Measurements from ENCODE around the gene CTDSPL2. TPM values are rescaled to one million over a fixed set of nuclear protein-coding genes. Genes with fewer than 3 reads are reported as not detected.
"Not testable (repeated sequence)": the region's sequence is repeated elsewhere in the genome, so short reads cannot be mapped to it uniquely, and the experiment has no call there.

Gene CTDSPL2
- total RNA-seq, 1 donor from 2014 or later = 37.4 TPM

GRCh38 chr15:44545913-44546802, 118.7 kb downstream of the CTDSPL2 start:
- no peak overlapping the region for H3K27ac Mint-ChIP-seq (ENCODE audit: unreplicated experiment)
- DNase-seq = no peak
- peaks cover 2% of the 10 kb centered on the region for H3K27me3 Mint-ChIP-seq (ENCODE audit: unreplicated experiment)
- no peaks in the 10 kb centered on the region for H3K4me1 Mint-ChIP-seq (ENCODE audit: low read depth, unreplicated experiment)
- no peak for TF ChIP-seq CTCF (IDR thresholded peaks at IDR 0.05; ENCODE audit: partially characterized antibody, unreplicated experiment)
- no peaks in the 10 kb centered on the region for H3K9me3 Mint-ChIP-seq (ENCODE audit: unreplicated experiment)
- no peaks in the 10 kb centered on the region for H3K36me3 Mint-ChIP-seq (ENCODE audit: unreplicated experiment)
- no peak overlapping the region for H3K4me3 Mint-ChIP-seq (ENCODE audit: unreplicated experiment)

GRCh38 chr15:44549152-44549551, 121.7 kb downstream of the CTDSPL2 start:
- not testable (repeated sequence) for DNase-seq; H3K27me3 Mint-ChIP-seq (ENCODE audit: unreplicated experiment); H3K27ac Mint-ChIP-seq (ENCODE audit: unreplicated experiment)

GRCh38 chr15:44550256-44550655, 122.8 kb downstream of the CTDSPL2 start:
- Mint-ChIP-seq H3K27me3 (ENCODE audit: unreplicated experiment) (peaks cover 2% of the 10 kb centered on the region), H3K4me3 (ENCODE audit: unreplicated experiment) (no peak overlapping the region), H3K36me3 (ENCODE audit: unreplicated experiment) (no peaks in the 10 kb centered on the region), H3K27ac (ENCODE audit: unreplicated experiment) (no peak overlapping the region), H3K9me3 (ENCODE audit: unreplicated experiment) (no peaks in the 10 kb centered on the region), H3K4me1 (ENCODE audit: low read depth, unreplicated experiment) (no peaks in the 10 kb centered on the region)
- peak; percentile 75 for TF ChIP-seq CTCF (IDR thresholded peaks at IDR 0.05; ENCODE audit: partially characterized antibody, unreplicated experiment)
- DNase-seq = no peak

More at GRCh38 chr15:44549152-44549551, 121.7 kb downstream of the CTDSPL2 start:
- not testable (repeated sequence) for H3K9me3 Mint-ChIP-seq (ENCODE audit: unreplicated experiment); H3K4me3 Mint-ChIP-seq (ENCODE audit: unreplicated experiment); H3K36me3 Mint-ChIP-seq (ENCODE audit: unreplicated experiment); H3K4me1 Mint-ChIP-seq (ENCODE audit: low read depth, unreplicated experiment)

- Mint-ChIP-seq H3K4me1 (ENCODE audit: low read depth, unreplicated experiment) (no peaks in the 10 kb centered on the region), H3K36me3 (ENCODE audit: unreplicated experiment) (no peaks in the 10 kb centered on the region), H3K27me3 (ENCODE audit: unreplicated experiment) (peaks cover 2% of the 10 kb centered on the region), H3K9me3 (ENCODE audit: unreplicated experiment) (no peaks in the 10 kb centered on the region), H3K4me3 (ENCODE audit: unreplicated experiment) (no peak overlapping the region), H3K27ac (ENCODE audit: unreplicated experiment) (no peak overlapping the region)
- no peak for TF ChIP-seq CTCF (IDR thresholded peaks at IDR 0.05; ENCODE audit: partially characterized antibody, unreplicated experiment)
- DNase-seq = no peak
These were observed 123.3 kb downstream of the CTDSPL2 start for GRCh38 chr15:44550734-44551133.

GRCh38 chr15:44554934-44555723, 127.7 kb downstream of the CTDSPL2 start:
- Mint-ChIP-seq H3K27ac (ENCODE audit: unreplicated experiment) (no peak overlapping the region), H3K36me3 (ENCODE audit: unreplicated experiment) (no peaks in the 10 kb centered on the region), H3K27me3 (ENCODE audit: unreplicated experiment) (no peaks in the 10 kb centered on the region), H3K9me3 (ENCODE audit: unreplicated experiment) (no peaks in the 10 kb centered on the region), H3K4me3 (ENCODE audit: unreplicated experiment) (no peak overlapping the region), H3K4me1 (ENCODE audit: low read depth, unreplicated experiment) (no peaks in the 10 kb centered on the region)
- no peak for TF ChIP-seq CTCF (IDR thresholded peaks at IDR 0.05; ENCODE audit: partially characterized antibody, unreplicated experiment)
- no peak for DNase-seq

- H3K4me3 Mint-ChIP-seq (ENCODE audit: unreplicated experiment); DNase-seq; H3K27me3 Mint-ChIP-seq (ENCODE audit: unreplicated experiment); H3K4me1 Mint-ChIP-seq (ENCODE audit: low read depth, unreplicated experiment); H3K27ac Mint-ChIP-seq (ENCODE audit: unreplicated experiment); H3K9me3 Mint-ChIP-seq (ENCODE audit: unreplicated experiment): not testable (repeated sequence)
- H3K36me3 Mint-ChIP-seq (ENCODE audit: unreplicated experiment) = peaks cover 17% of the 10 kb centered on the region
These were observed 133.5 kb downstream of the CTDSPL2 start for GRCh38 chr15:44560926-44561325.
